ENCODE measurements around the gene PLET1.

PLET1 gene

DNA sequence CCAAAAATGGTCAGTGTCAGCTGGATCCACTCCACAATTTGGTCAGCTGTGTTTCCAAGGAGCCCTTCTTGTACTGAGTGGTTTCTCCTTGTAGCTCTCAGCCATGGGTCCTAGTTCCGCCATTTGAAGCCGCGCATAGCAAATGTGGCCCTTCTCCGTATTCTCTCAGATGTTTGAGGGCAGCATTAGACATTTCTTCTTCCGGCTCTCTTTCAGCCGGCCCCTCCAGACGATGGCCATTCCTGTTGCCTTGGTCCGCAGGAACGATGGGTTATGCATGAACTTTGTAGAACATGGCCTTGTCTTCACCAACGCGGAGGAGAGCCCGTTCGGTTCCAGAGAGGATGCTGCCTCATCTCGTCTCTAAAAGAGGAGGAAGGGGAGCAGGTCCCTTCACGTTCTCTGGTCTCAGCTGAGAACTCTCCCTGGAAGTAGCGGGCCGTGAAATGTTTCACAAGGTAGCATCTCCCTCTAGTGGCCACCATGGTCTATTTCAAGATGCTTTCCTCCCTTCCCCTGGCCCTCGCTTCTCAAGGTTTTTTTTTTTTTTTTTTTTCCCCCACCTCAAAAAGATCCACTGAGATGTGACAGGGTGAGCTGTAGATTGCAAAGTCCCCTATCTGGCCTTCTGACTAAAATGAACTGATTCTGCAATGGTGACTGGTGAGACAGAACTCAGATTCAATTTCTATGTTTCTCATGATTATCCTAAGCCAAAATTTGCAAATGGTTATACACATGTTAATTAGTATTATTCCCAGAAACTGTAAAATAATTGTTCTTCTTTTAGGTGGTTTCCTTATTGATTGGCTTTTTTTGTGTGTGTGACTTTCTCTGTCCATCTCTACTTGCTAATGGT is 19.8 kb upstream of the PLET1 start:
- peak overlapping the region; percentile 47 for H3K4me3 ChIP-seq (ENCODE audit: low read depth, low read length)
- DNase-seq (ENCODE audit: low read depth) = peak; percentile 88
- TF ChIP-seq MYC (IDR thresholded peaks at IDR 0.05; ENCODE audit: low read depth, low read length) (0 out of 2 replicates have a peak, but pooled peaks have one; percentile 8), POLR2A (IDR thresholded peaks at IDR 0.05; ENCODE audit: extremely low read depth, insufficient read length) (no peak)
- TF ChIP-seq, protein P1, sequence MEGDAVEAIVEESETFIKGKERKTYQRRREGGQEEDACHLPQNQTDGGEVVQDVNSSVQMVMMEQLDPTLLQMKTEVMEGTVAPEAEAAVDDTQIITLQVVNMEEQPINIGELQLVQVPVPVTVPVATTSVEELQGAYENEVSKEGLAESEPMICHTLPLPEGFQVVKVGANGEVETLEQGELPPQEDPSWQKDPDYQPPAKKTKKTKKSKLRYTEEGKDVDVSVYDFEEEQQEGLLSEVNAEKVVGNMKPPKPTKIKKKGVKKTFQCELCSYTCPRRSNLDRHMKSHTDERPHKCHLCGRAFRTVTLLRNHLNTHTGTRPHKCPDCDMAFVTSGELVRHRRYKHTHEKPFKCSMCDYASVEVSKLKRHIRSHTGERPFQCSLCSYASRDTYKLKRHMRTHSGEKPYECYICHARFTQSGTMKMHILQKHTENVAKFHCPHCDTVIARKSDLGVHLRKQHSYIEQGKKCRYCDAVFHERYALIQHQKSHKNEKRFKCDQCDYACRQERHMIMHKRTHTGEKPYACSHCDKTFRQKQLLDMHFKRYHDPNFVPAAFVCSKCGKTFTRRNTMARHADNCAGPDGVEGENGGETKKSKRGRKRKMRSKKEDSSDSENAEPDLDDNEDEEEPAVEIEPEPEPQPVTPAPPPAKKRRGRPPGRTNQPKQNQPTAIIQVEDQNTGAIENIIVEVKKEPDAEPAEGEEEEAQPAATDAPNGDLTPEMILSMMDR (IDR thresholded peaks at IDR 0.05; ENCODE audit: low read depth, low read length) = peak; percentile 71
- TF ChIP-seq, protein P2, sequence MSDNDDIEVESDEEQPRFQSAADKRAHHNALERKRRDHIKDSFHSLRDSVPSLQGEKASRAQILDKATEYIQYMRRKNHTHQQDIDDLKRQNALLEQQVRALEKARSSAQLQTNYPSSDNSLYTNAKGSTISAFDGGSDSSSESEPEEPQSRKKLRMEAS (IDR thresholded peaks at IDR 0.05; ENCODE audit: low read depth, low read length) = no peak

DNA sequence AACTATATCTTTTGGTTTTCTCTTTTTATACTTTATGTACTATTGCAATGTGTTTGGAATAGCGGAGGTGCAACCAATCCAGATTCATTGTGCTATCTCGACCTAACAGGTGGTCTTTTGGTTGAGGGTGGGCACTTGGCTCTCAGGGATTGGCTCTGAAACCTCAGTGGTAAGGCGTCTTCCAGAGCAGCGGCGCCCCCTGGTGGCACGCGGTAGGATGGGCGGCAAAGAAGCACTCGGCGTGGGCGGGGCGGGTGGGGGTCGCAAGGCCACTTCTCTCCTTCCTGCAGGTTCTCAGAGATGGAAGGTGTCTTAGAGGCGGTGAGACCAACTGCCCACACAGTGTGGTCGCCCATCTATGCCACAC is 19.2 kb upstream of the PLET1 start:
- peak overlapping the region; percentile 47 for H3K4me3 ChIP-seq (ENCODE audit: low read depth, low read length)
- TF ChIP-seq MYC (IDR thresholded peaks at IDR 0.05; ENCODE audit: low read depth, low read length) = no peak
- TF ChIP-seq, protein P1 (IDR thresholded peaks at IDR 0.05; ENCODE audit: low read depth, low read length) = peak; percentile 76
- peak; percentile 73 for DNase-seq (ENCODE audit: low read depth)

DNA sequence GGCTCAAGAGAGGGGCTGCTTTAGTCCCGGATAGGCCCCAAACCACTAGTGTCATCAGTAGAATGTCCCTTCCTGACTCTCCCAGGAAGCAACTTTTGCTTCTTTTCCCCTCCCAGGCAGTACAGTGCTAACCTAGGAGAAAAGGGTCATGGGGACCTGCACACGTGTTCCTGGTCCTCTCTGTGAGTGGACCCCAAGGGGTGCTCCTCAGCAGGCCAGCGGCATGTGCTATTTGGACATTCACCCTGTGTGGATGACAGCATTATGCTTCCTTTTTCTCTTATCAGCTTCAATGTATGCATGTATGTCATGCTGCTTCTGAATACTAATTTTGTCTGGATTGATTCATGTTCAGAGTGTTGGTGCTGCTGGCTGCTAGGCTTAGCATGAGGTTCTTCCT is 18.1 kb upstream of the PLET1 start:
- no peak for DNase-seq (ENCODE audit: low read depth)
- TF ChIP-seq, protein P1 (IDR thresholded peaks at IDR 0.05; ENCODE audit: low read depth, low read length) = no peak
- TF ChIP-seq, protein P2 (IDR thresholded peaks at IDR 0.05; ENCODE audit: low read depth, low read length) = peak; percentile 33; the same call in 1 of the 2 replicates
- no peak overlapping the region for H3K4me3 ChIP-seq (ENCODE audit: low read depth, low read length)

DNA sequence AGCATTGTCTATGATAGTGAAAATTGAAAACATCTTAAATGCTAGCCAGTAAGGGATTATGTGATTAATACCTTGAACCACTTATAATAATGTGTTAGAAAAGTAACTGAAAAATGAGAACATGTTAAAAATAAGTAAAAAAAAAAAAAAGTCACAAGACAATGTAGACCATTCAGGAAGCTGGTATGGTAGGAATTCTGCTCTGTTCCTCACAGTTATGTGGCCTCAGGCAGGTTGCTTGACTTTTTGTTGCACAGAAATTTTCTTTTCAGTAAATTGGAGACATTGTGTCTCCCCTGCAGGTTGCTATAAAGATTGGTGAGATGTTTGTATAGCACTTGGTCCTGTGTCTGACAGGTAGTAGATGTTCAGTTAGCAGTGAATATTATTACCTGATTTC is 17.3 kb upstream of the PLET1 start:
- DNase-seq (ENCODE audit: low read depth) = no peak
- H3K4me3 ChIP-seq (ENCODE audit: low read depth, low read length) = no peak overlapping the region
- TF ChIP-seq MYC (IDR thresholded peaks at IDR 0.05; ENCODE audit: low read depth, low read length) (no peak), POLR2A (IDR thresholded peaks at IDR 0.05; ENCODE audit: extremely low read depth, insufficient read length) (no peak)
- TF ChIP-seq, protein P2 (IDR thresholded peaks at IDR 0.05; ENCODE audit: low read depth, low read length) = no peak
- TF ChIP-seq, protein P1 (IDR thresholded peaks at IDR 0.05; ENCODE audit: low read depth, low read length) = no peak

DNA sequence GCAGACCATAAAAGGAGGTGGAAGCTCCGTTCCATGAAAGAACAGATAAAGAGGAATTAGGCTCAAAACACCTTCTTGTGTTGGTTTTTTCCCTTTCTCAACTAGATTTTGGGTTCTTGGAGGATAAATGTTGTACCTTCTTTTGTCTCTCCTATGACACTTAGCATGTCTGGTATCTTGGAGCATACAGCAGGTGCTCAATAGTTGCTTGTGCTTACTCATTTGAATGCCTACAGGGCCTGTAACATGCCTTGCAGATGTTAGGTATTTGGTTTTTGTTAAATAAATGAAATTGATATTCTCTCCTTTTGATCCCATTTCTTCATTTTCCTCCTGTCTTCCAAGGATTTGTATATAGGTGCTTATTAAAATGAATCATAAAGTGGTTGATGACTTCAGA is 16.4 kb upstream of the PLET1 start:
- no peak overlapping the region for H3K4me3 ChIP-seq (ENCODE audit: low read depth, low read length)
- no peak for TF ChIP-seq POLR2A (IDR thresholded peaks at IDR 0.05; ENCODE audit: extremely low read depth, insufficient read length)
- TF ChIP-seq, protein P2 (IDR thresholded peaks at IDR 0.05; ENCODE audit: low read depth, low read length) = no peak
- no peak for TF ChIP-seq MYC (IDR thresholded peaks at IDR 0.05; ENCODE audit: low read depth, low read length)
- TF ChIP-seq, protein P1 (IDR thresholded peaks at IDR 0.05; ENCODE audit: low read depth, low read length) = no peak
- no peak for DNase-seq (ENCODE audit: low read depth)
